Ectodermal cell (in vitro differentiated cells): ENCODE data around the gene CRAT.
A peak's percentile ranks its signal among the peaks of the same experiment; 100 is the strongest.

Experiments
- H3K27ac ChIP-seq: 2 replicates; pipeline ENCODE4 v1.7.0; 2013; ENCODE audit warnings: mild to moderate bottlenecking, low read depth, low read length; ENCODE audit not compliant: insufficient read depth, poor library complexity, severe bottlenecking
- H3K27me3 ChIP-seq: 2 replicates; pipeline ENCODE4 v1.7.0; 2013; ENCODE audit warnings: mild to moderate bottlenecking, low read length; ENCODE audit not compliant: insufficient read depth, control insufficient read depth, poor library complexity, severe bottlenecking
- H3K36me3 ChIP-seq: one replicate; pipeline ENCODE4 v1.7.0; 2013; ENCODE audit warnings: low read length; ENCODE audit not compliant: control insufficient read depth, insufficient read depth
- H3K4me1 ChIP-seq: one replicate; pipeline ENCODE4 v1.7.0; 2013; ENCODE audit warnings: low read length; ENCODE audit not compliant: control insufficient read depth, insufficient read depth
- H3K4me3 ChIP-seq: 2 replicates; pipeline ENCODE4 v1.7.0; 2013; ENCODE audit warnings: low read depth, low read length, control low read depth; ENCODE audit not compliant: insufficient read depth
- H3K9me3 ChIP-seq: 2 replicates; pipeline ENCODE4 v1.7.0; 2013; ENCODE audit warnings: mild to moderate bottlenecking, low read length, moderate library complexity; ENCODE audit not compliant: control insufficient read depth
- WGBS, 2 experiments: methylation state at CpG; one replicate each; pipeline ENCODE4 v1.1.7; 2013; ENCODE audit warnings: missing lambda C conversion rate in 2 of 2; 5-methylcytosine and 5-hydroxymethylcytosine counted together

Gene CRAT

GRCh38 chr9:129093602-129094386, 16.8 kb downstream of the CRAT start:
- Histone ChIP-seq H3K27ac (no peak overlapping the region), H3K9me3 (no peaks in the 10 kb centered on the region), H3K4me3 (no peak overlapping the region), H3K36me3 (peaks cover 16% of the 10 kb centered on the region), H3K4me1 (no peaks in the 10 kb centered on the region), H3K27me3 (no peaks in the 10 kb centered on the region)
- WGBS, 2 experiments, result 85 to 89% methylated on average over 20 of the region's 20 CpGs

DNA sequence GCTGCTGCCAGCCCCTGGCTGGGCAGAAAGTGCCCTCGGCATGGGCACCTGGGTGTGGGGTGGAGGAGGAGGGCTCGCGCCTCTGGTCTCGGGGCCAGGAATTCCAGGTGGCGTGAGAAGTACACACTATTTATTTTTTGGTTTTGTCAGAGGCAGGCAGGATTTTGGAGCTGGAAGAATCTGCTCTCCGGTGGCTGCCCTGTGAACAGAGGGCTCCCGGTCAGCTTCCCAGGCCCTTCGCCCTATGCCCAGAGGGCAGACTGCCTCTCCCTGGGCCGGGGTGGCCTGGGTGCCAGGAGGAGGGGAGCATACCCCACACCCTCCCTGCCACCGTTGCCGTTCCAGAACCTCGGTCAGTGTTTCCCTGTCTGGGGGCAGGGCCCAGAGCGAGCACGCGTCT, 21.3 kb downstream of the CRAT start:
- Histone ChIP-seq H3K27me3 (no peaks in the 10 kb centered on the region), H3K4me1 (no peaks in the 10 kb centered on the region), H3K4me3 (no peak overlapping the region), H3K36me3 (peaks cover 30% of the 10 kb centered on the region), H3K9me3 (no peaks in the 10 kb centered on the region), H3K27ac (no peak overlapping the region)
- WGBS, 2 experiments, result 95 to 96% methylated on average over 15 of the region's 15 CpGs

DNA sequence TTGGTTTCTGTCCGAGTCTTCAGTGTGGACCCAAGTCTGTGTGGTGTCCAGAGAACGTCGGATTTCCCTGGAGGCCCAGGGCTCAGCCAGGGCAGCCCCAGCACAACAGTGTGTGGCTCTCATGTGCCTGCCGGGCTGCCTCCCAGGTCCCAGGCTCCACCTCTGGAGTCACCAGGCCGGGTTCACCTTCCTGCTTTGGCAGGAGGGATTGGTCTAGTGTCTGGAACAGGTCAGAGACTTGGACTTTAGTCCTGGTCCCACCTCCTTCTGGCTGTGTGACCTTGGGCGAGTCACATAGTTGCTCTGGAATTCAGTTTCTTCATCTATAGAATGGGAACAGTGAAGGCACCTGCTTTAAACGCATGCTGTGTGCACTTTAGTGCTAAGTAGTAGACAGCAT, 26.5 kb downstream of the CRAT start:
- WGBS, 2 experiments, result 93 to 96% methylated on average over 7 of the region's 7 CpGs
- Histone ChIP-seq H3K27ac (no peak overlapping the region), H3K27me3 (no peaks in the 10 kb centered on the region), H3K36me3 (peaks cover 14% of the 10 kb centered on the region), H3K4me3 (no peak overlapping the region), H3K4me1 (peaks cover 4% of the 10 kb centered on the region), H3K9me3 (no peaks in the 10 kb centered on the region)

DNA sequence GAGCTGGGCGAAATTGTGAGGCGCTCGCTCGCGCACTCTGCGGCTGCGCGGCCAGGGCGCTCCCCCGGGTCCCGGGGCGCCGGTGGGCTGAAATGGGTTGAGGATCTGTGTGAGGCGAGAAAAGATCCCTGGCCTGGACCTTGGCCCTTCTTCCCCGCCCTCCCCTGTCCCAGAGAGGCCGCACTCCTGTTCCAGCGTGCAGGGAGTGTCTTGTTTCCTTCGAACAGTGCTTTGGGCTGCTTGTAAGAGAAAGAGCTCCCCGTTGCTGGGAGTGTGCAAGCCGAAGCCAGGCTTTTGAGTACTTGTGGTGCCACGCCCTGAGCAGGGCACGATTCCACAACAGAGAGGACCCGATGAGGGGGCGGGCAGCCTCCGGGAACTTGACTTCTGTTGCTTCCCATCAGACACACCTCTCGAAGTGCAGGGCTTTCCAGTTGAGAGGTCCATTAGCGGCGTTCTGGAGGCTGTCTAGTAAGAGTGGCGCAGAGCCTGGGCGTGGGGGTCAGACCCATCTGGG, 29.1 kb downstream of the CRAT start:
- 9% methylated on average over 30 of the region's 30 CpGs for WGBS, 2 experiments
- H3K27ac ChIP-seq, result peak overlapping the region; percentile 38
- peaks cover 4% of the 10 kb centered on the region for H3K4me1 ChIP-seq
- peaks cover 10% of the 10 kb centered on the region for H3K36me3 ChIP-seq
- peak overlapping the region; percentile 83 for H3K4me3 ChIP-seq
- no peaks in the 10 kb centered on the region for H3K27me3 ChIP-seq
- no peaks in the 10 kb centered on the region for H3K9me3 ChIP-seq

DNA sequence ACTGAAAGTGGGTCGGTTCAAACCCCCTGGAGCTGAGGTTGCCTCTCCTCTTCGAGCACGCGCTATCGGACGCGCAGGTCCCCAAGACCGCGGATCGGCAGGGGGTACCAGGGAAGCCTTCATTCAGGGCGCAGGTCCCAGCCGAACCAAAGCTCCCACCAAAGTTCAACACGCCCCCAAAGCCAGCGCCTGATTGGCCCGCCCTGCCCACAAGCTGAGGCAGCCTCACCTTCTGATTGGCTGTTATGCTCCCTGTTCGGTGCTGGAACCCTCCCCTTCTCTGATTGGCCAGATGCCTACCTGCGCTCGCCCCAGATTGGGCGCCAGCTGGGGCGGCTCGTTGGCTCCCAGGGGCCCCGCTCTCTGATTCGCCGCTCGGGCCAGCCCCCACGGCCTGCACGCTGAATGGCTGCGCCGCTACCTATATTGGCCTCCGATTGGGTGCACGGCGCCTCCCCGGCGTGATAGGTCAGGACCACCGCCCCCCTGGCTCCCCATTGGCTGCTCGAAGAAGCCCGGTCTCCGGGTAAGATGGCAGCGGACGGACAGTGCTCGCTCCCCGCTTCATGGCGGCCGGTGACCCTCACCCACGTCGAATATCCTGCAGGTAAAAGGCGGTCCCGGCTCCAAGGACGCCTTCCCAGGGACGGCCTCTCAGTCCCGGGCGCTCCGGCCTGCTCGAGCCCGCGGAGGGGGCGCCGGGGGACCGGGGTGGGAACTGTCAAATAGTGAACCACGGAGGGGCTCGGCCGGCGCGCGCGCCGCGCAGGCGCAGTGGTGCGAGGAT, 29.8 kb downstream of the CRAT start, which contains the start of gene DOLPP1:
TSS of gene DOLPP1 (plus strand) at position 511 of the 787 bp plus-strand sequence. CDS start at position 532, 21 bp downstream.
- no peaks in the 10 kb centered on the region for H3K9me3 ChIP-seq
- H3K4me1 ChIP-seq, result peaks cover 4% of the 10 kb centered on the region
- peaks cover 4% of the 10 kb centered on the region for H3K36me3 ChIP-seq
- peak within 1 kb of the TSS; percentile 83 for H3K4me3 ChIP-seq
- peak within 1 kb of the TSS; percentile 38 for H3K27ac ChIP-seq
- no peaks in the 10 kb centered on the region for H3K27me3 ChIP-seq
- 0% methylated on average over 70 of the region's 70 CpGs for WGBS, 2 experiments

DNA sequence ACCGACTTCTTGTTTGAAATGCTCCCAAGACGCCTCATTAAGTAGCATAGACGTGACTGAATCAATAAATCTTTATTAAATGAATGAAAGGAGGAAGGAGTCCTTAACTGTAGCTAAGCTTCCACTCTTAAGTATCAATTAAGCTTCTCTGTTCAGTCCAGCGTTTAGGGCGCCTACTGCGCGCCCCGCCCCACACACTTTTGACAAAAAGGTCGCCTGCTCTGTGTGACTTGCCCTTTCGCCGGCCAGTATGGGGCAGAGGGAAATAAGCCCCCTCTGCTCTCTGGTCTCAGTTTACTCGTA, 30.3 kb downstream of the CRAT start:
- H3K4me3 ChIP-seq, result peak overlapping the region; percentile 83
- 11% methylated on average over 12 of the region's 12 CpGs for WGBS, 2 experiments
- H3K27ac ChIP-seq, result no peak overlapping the region
- peaks cover 4% of the 10 kb centered on the region for H3K4me1 ChIP-seq
- no peaks in the 10 kb centered on the region for H3K36me3 ChIP-seq
- H3K9me3 ChIP-seq, result no peaks in the 10 kb centered on the region
- H3K27me3 ChIP-seq, result no peaks in the 10 kb centered on the region

DNA sequence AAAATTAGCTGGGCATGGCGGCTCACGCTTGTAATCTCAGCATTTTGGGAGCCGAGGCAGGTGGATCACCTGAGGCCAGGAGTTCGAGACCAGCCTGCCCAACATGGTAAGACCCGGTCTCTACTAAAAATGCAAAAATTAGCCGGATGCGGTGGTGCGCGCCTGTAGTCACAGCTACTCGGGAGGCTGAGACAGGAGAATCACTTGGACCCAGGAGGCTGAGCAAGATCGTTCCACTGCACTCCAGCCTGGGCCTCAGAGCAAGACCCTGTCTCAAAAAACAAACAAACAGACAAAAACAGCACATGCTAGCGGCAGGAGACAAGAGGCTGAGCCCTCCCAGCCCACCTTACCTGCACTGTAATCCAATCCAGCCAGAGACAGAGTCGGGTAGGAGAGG, 30.8 kb downstream of the CRAT start:
- 85 to 89% methylated on average over 13 of the region's 13 CpGs for WGBS, 2 experiments
- H3K4me3 ChIP-seq, result peak overlapping the region; percentile 83
- H3K27ac ChIP-seq, result no peak overlapping the region
- H3K27me3 ChIP-seq, result no peaks in the 10 kb centered on the region
- no peaks in the 10 kb centered on the region for H3K36me3 ChIP-seq
- H3K4me1 ChIP-seq, result peaks cover 4% of the 10 kb centered on the region
- no peaks in the 10 kb centered on the region for H3K9me3 ChIP-seq

- 88% methylated on average over 18 of the region's 18 CpGs for WGBS, 2 experiments
- H3K36me3 ChIP-seq, result no peaks in the 10 kb centered on the region
- no peak overlapping the region for H3K4me3 ChIP-seq
- peaks cover 4% of the 10 kb centered on the region for H3K4me1 ChIP-seq
- H3K9me3 ChIP-seq, result no peaks in the 10 kb centered on the region
- H3K27ac ChIP-seq, result no peak overlapping the region
- H3K27me3 ChIP-seq, result no peaks in the 10 kb centered on the region
Measured at GRCh38 chr9:129078691-129079503, 31.7 kb downstream of the CRAT start.

GRCh38 chr9:129077236-129077635, 33.4 kb downstream of the CRAT start:
- peaks cover 5% of the 10 kb centered on the region for H3K4me1 ChIP-seq
- no peaks in the 10 kb centered on the region for H3K36me3 ChIP-seq
- H3K9me3 ChIP-seq, result no peaks in the 10 kb centered on the region
- 93 to 96% methylated on average over 9 of the region's 10 CpGs for WGBS, 2 experiments
- H3K27me3 ChIP-seq, result no peaks in the 10 kb centered on the region
- H3K4me3 ChIP-seq, result no peak overlapping the region
- H3K27ac ChIP-seq, result no peak overlapping the region

GRCh38 chr9:129076640-129077037, 34.0 kb downstream of the CRAT start:
- Histone ChIP-seq H3K4me1 (peaks cover 11% of the 10 kb centered on the region), H3K9me3 (no peaks in the 10 kb centered on the region), H3K4me3 (no peak overlapping the region), H3K36me3 (no peaks in the 10 kb centered on the region), H3K27ac (no peak overlapping the region), H3K27me3 (no peaks in the 10 kb centered on the region)
- WGBS, 2 experiments, result 94% methylated on average over 11 of the region's 11 CpGs
